Forelimb muscle (tissue), 1 donor: ENCODE measurements around the gene ACP4. TPM values are rescaled to one million over a fixed set of nuclear protein-coding genes. Genes with fewer than 3 reads are reported as not detected.

Experiments used
- DNase-seq: peaks from one replicate; pipeline ENCODE4 v3.0.0-alpha.2; 2013; ENCODE audit warnings: low read depth
- polyA plus RNA-seq: library from polyadenylated mRNA; unstranded; fragments of 120-200 nt; gene quantifications from one replicate; pipeline ENCODE4 v1.2.1, GENCODE V29; 2013; ENCODE audit not compliant: insufficient read length

ACP4 gene
- polyA plus RNA-seq, 1 donor = not detected

DNA sequence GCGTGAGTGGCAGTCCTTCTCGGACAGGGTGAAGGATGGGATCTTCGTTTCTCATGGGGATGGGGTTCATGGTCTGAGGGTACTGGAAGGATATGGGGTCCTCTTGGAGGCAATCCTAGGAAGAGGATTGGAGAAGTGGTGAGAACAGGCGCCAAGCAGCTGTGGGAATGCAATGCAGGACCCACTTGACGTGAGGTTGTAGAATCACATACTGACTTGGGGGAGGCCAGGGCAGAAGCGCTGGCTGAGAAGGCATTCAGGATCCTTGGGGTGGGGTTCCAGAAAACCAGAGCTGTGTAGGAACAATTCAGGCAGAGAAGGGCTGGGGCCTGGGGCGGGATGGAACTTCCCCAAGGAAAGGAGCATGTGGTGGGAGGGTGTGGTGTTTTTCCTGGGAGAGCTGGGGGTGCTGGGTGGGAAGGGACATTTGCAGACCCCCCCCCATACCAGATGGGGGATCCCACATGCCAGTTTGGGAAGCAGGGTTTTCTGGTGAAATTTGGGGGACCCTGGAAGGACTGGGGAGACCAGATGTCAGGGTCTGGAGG is 32.5 kb downstream of the ACP4 start:
- DNase-seq = no peak

DNA sequence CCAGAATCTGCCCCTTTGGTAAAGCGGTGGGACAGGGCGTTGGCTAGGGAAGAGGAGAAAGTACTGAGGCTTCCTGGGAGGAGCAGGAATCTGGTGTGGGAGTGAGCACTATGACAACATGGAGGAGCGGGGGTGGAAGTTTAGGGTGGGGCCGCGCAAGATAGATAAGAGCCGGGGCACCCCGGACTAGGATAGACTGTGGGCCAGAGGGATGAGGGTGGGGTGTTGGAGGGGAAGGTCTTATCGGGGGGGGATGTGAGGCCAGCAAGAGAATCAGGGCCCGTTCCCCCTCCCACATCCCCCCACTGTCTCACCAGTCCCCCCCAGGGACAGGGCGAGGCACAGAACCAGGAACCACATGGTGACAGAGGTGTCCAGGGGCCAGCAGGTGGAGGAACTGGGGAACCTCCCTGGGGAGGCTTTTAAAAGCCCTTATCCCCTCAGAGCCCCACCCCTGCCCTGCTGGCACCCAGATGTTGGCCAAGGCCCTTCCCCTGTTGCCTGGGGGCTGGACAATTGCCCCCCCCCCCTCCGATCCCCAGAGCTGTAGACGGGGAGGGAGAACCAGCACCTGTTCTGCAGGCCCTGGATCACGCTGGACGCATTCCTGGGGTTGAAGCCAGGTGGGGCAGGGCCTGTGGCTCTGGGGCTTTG is 33.3 kb downstream of the ACP4 start, which contains the start of gene KLK1:
TSS of gene KLK1 (minus strand) at position 399 of the 654 bp plus-strand sequence. CDS start at position 360, 39 bp downstream.
- no peak for DNase-seq

DNA sequence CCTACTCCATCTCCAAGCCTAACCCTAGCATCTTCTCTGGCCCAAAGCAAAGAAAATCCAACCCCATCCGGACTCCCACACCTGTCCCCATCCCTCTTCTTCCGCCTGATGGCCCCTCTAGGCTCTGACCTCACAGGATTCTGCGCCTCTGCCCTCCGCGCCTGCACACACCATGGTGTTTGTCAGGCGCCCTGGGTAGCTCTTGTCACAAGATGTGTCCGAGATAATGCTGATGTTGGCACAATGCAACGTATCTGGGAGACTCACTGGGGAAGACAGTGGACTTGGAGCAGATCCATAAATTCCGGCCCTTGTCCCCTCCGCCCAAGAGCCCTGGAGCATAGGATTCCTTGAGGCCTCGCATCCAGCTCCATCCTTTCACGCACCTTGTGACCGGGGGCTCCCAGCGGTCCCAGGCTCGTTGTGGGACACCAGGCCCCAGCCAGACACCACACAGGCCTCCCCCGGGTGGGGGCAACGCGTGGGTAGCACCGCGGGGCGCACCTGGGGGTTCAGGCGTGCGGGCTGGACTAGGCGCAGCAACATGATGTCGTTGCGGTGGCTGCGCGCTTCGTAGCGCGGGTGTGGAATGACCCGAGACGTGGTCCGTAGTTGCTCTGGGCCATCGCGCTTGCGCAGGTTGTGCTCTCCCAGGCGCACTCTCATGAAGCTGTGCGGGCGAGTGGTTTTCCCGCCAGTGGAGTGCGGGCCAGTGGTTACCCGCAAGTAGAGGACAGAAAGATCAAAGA is 36.5 kb downstream of the ACP4 start:
- DNase-seq = no peak

DNA sequence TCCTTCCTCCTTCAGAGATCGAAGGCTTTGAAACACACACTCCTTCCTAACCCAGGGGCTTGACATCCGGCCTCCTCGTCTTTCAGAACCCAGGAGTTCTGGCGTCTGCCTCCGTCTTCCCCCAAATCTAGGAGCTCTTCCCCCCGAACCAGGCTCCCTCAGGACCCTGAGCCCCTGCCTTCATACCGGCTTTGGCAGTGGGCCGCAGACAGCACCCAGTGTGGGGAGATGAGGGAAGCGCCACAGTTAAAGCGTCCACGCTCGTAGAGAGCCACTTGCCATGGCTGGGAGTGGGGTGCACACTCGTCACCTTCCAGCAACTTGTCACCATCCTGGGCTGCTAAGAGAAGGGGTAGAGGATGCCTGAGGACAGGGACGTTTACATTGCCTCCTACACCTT is 37.3 kb downstream of the ACP4 start:
- DNase-seq = no peak

DNA sequence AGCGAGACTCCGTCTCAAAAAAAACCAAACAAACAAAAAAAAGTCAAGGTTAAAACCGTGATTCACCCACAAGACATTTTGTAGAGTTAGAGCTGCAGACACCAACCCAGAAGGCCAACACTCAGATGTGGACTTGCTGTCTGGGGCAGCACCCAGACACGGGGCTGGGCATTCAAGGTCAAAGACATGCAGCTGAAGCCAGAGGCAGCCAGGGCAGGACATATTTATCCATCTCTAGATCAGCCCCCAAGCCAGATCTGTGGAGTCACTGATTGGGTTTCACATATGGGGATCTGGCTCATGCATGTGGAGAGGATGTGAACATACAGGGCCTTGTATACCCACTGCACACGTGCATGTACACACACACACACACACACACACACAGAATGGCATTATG is 39.6 kb downstream of the ACP4 start:
- no peak for DNase-seq

DNA sequence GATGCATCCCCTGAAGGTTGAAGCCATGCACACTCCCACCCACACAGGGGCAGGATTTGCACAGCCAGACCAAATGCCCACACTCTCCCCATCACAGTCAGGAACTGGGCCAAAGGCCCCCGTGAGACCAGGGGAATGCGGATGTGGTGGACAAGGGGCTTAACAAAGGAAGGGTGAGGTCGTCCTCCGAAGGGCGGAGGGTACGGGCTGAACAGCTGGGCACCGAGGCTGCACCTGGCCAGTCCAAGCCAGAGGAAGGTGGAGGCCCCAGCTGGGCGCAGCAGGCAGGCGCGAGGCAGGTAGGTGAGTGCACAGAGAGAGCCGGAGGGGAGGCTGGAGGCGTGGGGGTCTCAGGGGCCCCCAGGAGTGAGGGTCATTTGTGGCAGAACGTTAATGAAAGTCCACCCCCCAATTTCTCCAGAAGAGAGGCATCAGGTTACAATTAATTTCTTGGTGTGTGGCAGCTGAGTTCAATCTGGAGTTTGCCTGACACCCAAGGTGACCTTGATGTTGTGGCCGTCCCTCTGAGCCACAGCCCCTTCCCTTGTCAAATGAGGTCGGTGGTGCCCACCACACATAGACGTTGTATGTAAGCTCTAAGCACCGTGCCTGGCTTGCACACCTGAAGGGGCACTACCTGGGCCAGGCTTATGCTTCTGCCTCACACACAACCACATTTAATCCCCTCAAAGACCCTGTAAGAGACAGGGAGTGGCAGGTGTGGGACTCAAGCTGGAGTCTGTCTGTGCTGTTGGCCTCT is 40.2 kb downstream of the ACP4 start:
- DNase-seq = no peak

DNA sequence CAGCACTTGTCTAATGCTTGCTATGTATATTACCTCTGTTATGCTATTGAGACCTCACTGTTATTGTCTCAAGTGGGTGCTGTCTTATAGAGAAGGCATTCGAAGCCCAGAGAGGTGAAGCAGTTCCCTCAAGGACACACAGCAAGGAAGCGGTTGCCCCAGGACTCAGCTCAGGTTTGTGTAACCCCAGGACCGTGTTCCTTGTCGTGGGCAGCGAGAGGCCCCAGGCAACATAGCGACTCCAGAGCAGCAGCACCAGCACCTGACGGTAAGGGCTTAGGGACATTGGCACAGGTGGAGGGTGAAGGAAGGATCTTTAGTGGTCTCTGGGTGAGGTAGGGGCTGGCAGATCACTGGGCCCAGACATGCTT is 40.8 kb downstream of the ACP4 start:
- DNase-seq = no peak

DNA sequence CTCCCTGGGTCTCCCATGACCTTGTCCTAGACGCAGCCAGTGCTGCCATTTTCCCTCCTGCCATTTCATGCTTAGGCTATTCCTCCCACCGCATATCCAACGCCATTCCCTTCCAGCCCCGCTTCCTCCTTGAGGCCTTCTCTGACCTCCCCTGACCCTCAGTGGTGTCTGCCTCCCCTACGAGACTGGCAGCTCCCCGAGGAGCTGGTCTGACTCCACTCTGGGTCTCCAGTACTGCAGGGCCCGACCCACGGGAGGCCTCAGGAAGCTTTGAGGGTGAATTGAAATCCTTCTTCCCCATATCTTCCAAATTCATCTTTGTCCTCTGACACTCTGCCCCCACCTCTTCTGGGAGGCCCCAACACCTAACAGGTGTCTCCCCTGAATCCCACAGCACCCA is 42.5 kb downstream of the ACP4 start:
- DNase-seq = no peak

DNA sequence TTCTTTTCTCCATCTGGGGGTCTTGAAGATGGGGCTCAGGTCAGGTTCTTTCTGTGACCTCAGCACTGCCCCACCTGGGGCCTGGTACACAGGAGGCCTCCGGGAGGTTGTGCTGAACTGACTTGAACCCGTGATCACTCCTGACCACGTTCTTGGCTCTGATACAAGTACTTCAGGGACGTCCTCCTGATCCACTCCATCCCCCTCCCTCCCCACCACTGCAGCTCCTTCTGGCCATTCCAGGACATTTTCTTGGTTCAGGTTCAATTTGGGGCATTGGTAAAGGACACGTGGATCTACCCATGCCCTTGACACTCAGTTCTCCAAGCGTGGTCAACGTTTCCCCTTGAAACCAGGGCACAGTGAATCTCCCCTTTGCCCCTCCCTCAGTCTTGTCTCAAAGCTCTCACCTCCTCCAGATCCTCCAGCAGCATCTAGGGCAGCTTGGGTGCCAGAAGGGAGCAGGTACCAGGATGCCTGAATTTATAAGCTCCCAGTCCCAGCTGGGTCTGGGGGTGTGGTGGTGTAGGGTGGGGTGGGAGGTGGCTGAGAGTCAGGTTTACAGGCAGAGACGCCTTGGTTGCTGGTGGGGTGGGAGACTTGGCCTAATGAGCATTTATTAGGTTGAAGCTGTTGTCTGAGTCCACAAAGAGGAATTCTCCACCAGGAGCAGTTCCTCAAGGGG is 43.0 kb downstream of the ACP4 start, which contains the start of gene KLK15:
TSS of gene KLK15 (minus strand) at position 458 of the 685 bp plus-strand sequence. CDS start 2,082 bp downstream, outside the sequence.
- DNase-seq = no peak

DNA sequence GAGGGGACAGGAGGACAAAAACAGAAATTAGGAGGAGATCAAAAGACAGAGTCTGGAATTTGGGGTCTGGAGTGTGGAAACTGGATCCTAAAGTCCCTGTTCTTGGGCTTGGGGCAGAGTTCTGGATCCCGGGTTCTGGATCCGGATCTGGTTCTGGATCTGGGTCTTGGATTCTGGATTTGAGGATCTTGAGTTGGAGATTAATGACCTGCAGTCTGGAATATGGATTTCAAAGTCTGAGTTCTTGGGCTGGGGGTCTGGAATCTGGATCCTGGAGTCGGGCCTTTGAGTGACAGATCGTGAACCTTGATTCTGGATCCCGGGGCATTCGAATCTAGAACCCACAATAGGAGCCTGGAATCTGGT is 43.6 kb downstream of the ACP4 start:
- no peak for DNase-seq

DNA sequence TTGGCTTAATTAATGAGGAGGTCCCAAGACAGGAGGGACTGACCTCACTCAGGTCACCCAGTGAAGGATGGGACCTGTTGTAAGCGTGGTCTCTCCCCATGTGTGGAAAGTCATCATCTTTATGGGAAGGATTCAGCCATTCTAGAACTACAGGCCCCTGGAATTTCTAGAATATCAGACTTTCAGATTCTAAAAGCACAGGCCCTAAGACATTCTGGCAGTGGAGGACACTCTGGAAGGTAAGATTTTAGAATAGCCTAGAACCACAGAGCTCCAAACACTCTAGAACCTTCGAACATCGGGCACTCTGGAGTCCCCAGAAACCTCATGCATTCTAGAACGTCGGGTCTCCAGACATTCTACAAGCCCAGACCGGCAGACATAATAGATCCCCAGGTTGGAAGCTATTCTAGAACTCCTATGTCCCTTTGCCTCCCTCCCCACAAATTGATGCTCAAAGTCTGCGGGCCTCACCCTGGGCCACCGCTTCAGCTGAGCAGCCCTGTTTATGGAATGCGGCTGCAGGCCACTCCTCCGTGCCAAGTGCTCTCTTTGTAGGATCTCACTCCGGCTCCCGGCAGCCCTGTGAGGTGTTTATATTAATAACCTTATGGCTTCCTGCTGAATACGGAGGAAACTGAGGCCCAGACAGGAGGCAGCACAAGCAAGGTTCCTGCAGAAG is 45.0 kb downstream of the ACP4 start:
- DNase-seq = no peak

DNA sequence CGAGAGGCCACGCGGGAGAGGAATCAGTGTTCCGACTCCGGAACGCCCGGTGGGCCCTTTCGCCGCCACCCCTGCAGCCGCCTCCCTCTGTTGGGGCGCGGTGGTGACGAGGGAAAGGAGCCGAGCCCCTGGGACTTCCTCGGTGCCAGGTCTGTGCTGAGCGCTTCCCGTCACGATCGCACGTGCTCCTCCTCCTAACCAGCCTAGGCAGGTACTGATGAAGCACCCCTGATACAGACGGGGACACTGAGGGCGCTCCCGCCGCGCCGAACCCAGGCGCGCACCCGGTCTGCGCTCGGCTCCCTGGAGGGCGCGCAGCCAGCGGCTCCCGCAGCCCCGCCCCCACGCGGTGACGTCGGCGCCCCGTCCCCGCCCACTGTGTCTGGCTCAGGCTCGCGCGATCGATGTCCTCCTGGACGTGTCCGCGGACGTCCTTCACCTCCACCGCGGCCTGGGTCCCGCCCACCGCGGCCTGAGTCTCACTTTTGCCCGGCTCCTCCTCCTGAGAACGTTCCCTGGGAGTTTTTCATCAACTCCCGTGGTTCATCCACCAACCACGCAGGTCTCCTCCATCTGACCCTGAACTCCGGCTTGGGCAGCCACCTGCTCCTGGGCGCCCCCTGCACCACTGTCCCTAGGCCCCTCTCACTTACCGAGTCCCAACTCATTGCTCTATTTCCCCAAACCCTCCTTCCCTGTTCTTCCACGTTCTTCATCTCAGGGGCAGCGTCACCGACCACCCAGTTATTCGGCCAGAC is 45.7 kb downstream of the ACP4 start:
- DNase-seq = no peak

DNA sequence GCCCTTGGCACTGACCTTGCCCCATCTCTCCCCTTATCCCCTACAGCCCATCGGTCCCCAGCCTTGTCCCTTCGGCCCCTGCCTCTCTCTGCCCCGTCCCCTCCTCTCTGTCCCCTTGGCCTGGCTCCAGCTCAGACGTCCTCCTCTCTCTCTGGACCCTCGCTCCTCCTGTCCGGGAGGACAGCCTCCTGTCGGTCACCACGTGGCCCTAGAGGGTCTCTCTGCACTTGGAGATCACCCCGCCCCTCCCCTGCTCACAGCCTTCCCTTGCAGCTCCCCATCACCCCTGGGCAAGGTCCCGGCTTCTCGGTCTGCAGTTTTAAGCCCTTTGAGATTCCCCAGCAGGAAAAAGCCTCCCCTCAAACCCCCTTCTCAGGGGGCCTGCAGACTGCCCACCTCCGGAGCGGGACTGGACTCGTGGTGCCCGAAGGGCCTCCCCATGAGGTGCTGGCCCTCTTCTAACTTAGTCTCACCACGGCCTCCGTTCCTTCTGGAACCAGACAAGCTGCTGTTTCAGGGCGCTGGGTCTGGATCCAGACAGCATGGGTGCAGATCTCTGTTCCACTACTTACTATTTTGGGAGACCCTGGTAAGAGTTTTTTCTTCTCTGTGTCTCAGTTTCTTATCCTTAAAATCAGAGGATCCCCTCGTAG is 46.5 kb downstream of the ACP4 start:
- DNase-seq = no peak

DNA sequence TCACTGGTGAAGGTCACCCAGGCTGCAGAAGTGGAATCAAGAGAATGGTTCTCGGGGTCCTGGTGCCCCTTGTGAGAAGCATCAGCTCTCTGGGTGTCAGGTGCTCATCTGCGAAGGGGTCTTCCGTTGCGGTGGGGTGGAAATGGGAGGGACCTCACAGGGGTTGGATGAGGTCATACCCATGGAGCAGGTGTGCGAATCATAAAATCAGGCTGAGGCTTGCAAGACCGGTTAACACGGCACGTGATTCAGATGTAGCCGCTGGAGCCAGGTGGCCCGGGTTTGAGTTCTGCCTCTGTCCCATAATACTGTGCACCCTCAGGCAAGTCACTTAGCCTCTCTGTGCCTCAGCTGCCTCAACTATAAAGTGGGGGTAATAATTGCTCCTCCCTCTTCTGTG is 47.1 kb downstream of the ACP4 start:
- DNase-seq = no peak

DNA sequence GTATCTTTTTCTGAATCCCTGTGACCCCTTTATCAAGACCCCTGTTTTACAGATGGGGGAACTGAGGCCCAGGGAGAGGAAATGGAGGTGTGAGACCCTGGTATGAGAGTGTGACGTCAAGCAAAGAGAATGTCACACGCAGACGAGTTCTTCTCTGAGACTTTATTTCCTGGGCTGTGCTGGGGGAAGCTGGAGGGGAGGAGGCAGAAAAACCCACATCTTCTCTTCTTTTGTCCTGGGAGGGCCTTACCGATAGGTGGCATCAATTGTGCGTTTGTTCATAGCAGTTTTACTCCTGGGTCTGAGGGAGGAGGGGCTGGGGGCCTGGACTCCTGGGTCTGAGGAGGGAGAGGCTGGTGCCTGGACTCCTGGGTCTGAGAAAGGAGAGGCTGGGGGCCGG is 48.0 kb downstream of the ACP4 start:
- DNase-seq = no peak

DNA sequence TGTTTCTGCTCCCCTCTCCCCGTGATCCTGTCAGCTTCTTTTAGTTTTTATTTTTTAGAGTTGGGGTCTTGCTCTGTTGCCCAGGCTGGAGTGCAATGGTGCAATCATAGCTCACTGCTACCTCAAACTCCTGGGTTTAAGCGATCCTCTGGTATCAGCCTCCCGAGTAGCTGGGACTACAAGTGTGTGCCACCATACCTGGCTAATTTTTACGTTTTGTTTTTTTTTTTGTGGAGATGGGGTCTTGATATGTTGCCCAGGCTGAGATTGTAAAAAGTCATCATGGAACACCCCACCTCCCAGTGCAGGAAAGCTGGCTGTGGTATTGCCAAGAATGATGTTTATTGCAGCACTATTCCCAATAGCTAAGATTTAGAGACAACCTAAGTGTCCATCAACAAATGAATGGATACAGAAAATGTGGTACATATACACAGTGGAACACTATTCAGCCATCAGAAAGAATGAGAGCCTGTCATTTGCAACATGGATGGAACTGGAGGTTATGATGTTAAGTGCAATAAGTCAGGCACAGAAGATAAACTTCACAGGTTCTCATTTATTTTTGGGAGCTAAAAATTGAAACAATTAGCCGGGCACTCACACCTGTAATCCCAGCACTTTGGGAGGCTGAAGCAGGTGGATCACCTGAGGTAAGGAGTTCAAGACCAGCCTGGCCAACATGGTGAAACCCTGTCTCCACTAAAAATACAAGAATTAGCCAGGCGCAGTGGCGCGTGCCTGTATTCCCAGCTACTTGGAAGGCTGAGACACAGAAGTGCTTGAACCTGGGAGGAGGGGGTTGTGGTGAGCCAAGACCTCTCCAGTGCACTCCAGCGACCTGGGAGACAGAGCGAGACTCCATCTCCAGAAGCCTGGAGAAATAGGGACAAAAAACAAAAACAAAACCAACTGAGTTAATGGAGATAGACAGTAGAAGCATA is 49.8 kb downstream of the ACP4 start:
- DNase-seq = no peak

DNA sequence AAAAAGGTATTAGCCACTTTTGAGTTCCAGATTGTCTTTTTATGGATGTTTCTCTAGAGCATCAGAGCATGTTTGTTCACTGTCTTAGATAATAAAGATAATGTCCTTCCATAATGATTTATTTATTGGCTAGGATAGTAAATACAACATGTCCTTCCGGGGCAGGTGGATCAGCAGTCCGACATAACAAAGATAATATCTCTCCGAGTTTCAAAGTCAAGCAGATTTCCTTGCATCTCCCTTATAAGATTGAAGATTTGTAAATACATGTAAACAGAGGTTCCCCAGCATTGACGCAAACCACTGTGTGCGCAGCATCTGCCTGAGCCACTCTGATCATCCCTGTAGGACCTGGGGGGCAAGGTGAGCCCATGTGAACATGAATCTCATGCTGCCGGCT is 51.9 kb downstream of the ACP4 start:
- DNase-seq = no peak

DNA sequence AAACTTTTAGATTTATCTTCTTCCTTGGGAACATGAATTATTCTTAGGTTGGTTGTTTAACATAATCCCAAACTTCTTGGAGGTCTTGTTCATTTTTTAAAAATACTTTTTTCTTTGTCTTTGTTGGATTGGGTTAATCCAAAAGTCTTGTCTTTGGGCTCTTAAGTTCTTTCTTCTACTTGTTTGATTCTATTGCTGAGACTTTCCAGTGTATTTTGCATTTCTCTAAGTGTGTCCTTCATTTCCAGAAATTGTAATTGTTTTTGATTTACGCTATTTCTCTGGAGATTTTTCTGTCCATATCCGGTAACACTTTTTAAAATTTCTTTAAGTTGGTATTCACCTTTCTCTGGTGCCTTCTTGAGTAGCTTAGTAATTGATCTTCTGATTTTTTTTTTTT is 53.0 kb downstream of the ACP4 start:
- no peak for DNase-seq

DNA sequence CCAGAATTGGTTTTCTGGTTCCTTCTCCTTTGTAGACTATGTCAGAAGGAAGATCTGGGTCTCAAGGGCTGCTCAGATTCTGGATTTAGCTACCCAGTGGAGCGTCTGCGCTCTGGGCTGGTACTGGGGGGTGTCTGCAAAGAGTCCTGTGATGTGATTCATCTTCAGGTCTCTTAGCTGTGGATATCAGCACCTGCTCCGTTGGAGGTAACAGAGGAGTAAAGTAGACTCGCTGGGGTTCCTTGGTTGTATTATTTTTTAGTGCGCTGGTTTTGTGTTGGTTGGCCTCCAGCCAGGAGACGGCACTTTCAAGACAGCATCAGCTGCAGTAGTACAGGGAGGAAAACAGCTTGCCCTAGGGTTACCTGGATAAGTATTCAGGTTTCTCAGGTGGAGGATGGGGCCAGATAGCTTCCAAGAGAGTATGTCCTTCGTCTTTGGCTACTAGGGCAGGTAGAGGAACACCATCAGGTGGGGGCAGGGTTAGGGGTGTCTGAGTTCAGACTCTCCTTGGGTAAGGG is 53.5 kb downstream of the ACP4 start:
- DNase-seq = no peak
